NCI-H748 treated with DMSO at 0.1 percent for 48 hours (cell line): Measurements from ENCODE around the gene ERV3-1.
"Not testable (repeated sequence)": the region's sequence is repeated elsewhere in the genome, so short reads cannot be mapped to it uniquely, and the experiment has no call there.

Experiments used
- DNase-seq: peaks from one replicate; lab custom pipeline; 2025; lab: John Stamatoyannopoulos, UW

Gene ERV3-1

DNA sequence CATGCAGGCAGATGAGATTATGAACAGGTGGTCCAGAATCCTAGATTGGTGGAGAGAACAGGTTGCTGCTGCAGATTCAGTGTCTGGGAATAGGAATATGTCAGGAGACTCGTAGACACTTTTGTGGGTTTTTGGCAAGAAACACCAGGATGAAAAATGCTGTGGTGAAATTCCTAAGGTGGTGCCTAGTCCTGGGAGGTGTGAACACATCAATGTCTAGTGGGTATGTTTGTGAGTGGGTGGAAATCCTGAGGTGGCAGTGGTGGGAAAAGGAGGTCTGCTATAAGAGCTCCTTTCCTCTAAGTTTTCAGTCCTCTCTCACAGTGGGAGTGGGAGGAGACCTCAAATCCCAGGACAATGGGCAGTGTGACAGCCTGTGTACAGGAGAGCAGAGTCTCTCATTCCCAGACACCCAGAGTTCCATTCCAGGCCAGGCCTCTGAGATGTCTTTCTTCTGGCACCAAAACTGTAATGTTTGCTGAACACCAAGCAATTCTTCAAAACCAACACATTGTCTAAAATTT, 5.1 kb downstream of the ERV3-1 start:
- DNase-seq, result no peak

- no peak for DNase-seq
Measured at GRCh38 chr7:64999165-65000004, 7.1 kb downstream of the ERV3-1 start.

- DNase-seq, result no peak
Measured at GRCh38 chr7:64998865-64999164, 7.7 kb downstream of the ERV3-1 start.

- peak; percentile 13 for DNase-seq
Measured at GRCh38 chr7:64997927-64998391, 8.5 kb downstream of the ERV3-1 start.

- no peak for DNase-seq
Measured at GRCh38 chr7:64997164-64997908, 9.2 kb downstream of the ERV3-1 start.

- DNase-seq, result no peak
Measured at GRCh38 chr7:64996305-64996704, 10.2 kb downstream of the ERV3-1 start.

DNA sequence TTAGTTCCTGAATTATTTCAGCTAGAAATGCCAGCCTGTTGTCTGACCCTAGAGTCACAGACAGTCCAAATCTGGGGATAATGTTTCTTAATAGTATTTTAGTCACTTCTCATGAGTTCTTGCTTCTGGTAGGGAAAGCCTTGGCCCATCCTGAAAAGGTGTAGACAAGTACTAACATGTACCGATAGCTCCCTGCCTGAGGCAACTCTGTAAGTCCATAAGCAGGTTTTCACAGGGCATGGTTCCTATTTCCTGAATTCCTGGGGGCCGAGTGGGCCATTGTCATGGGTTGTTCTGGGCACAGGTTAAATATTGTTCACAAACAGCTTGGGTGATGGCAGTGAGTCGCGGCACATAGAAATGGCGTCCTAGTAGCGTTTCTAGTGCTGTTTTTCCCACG, 12.6 kb downstream of the ERV3-1 start:
- no peak for DNase-seq

DNA sequence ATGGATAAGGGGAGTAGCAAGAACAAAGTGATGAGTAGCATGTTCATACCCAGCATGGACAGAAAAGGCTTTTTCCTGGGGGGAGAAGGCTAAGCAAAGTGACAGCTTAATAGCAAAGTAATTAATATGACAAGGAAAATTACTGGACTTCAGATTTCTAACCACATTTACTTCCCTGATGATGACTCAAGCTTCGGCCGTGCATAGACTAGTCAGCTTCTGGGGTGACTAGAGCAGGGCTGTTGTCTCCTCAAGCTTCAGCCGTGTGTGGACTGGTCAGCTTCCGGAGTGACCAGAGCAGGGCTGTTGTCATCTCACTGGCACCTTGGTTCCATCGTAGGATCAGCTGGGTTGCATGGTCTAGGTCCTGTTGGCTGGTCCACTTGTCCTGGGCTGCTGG, 13.5 kb downstream of the ERV3-1 start:
- DNase-seq, result no peak

- DNase-seq, result no peak
Measured at GRCh38 chr7:64990936-64991335, 15.6 kb downstream of the ERV3-1 start, which contains the start of gene ZNF117. ZNF117 (minus strand) TSS chr7:64991036.

GRCh38 chr7:64990216-64990615, 16.3 kb downstream of the ERV3-1 start:
- DNase-seq, result no peak

DNA sequence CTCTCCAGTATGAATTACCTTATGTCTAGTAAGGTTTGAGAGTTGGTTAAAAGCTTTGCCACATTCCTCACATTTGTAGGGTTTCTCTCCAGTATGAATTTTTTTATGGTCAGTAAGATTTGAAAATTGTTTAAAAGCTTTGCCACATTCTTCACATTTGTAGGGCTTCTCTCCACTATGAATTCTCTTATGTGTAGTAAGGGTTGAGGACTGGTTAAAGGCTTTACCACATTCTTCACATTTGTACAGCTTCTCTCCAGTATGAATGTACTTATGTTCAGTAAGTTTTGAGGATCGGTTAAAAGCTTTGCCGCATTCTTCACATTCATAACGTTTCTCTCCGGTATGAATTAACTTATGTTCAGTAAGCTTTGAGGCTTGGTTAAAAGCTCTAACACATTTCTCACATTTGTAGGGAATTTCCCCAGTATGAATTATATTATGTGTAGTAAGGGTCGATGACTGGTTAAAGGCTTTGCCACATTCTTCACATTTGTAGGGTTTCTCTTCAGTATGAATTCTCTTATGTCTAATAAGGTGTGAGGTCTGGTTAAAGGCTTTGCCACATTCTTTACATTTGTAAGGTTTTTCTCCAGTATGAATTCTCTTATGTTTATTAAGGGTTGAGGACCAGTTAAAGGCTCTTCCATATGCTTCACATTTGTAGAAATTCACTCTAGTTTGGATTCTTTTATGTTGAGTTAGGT, 27.8 kb downstream of the ERV3-1 start:
- no peak for DNase-seq

GRCh38 chr7:64965594-64965993, 40.9 kb downstream of the ERV3-1 start:
- no peak for DNase-seq

- DNase-seq, result peak; percentile 75
Measured at GRCh38 chr7:64959072-64959747, 47.3 kb downstream of the ERV3-1 start.

- peak; percentile 48 for DNase-seq
Measured at GRCh38 chr7:64951250-64951848, 55.1 kb downstream of the ERV3-1 start.

- DNase-seq, result not testable (repeated sequence)
Measured at GRCh38 chr7:64950673-64951072, 55.8 kb downstream of the ERV3-1 start.

DNA sequence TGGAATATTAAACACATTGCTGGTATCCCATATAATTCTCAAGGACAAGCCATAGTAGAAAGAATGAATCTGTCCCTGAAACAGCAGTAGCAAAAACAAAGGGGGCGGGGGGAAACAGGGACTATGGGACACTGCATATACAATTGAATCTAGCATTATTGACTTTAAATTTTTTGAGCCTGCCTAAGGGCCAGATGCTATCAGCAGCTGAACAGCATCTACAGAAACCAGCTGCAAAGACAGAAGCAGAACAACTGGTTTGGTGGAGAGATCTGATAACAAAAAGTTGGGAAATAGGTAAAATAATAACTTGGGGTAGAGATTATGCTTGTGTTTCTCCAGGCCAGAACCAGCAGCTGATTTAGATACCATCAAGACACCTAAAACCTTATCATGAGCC, 57.7 kb downstream of the ERV3-1 start:
- DNase-seq, result not testable (repeated sequence)

GRCh38 chr7:64947252-64948000, 59.1 kb downstream of the ERV3-1 start:
- no peak for DNase-seq

DNA sequence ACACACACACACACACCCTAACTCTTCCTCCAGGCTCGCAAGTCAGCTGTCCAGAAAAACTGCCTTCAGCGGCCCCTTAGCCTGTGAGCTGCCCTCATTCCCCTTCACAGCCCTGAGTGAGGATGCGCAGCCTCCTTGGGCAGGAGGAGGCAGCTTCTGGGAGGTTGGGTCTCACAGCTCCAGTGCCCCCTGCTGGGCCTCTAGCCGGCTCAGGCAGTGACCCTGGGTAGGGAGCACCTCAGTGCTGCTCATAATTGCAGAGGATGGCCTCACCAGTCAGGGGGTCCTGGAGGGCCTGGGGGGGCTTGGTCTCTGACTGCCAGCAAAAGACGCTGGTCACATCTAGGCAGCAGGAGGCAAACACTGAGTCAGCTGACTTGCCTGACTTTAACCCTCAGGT, 59.7 kb downstream of the ERV3-1 start:
- DNase-seq, result no peak

DNA sequence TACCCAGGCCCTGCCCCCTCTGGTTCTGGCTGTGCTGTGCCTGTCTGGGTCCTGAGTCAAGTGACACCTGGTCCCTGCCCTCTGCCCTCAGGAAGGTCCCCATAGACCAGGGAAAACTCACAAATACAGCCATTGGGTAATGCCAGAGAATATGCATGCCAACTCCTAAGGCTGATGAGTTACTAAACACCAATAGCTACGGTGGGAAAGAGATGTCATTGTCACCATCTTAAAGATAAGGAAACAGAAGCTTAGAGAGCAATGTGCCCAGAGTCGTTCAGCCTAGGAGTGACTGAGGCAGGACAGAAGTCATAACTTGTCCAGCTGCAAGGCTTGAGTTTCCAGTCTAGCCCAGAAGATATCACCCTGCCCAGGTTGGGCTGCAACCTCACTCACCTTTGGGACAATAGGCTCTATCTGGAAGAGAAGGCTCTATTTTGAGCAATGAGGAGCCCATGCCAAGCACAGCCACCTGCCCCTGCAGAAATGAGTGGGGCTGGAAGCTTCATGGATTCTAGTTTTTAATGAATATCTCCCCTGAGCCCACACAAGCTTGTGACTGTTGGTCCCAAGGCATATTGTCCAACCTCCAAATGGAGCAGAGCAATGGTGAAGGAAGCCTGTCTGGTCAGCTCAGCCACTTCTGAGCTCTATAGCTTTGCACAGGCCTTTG, 60.8 kb downstream of the ERV3-1 start:
- no peak for DNase-seq
